Skeletal muscle tissue (tissue), 4 donors: ENCODE data around the gene FBXO11. TPM values are rescaled to one million over a fixed set of nuclear protein-coding genes. Genes with fewer than 3 reads are reported as not detected.

Experiments used
- H3K27ac ChIP-seq: one replicate; pipeline ENCODE4 v1.7.0; 2013; ENCODE audit warnings: mild to moderate bottlenecking, low read depth, low read length, inconsistent platforms
- H3K27me3 ChIP-seq, 3 donors: one replicate each; pipeline ENCODE4 v1.7.0; 2013; ENCODE audit warnings: low read length in 3 of 3; ENCODE audit not compliant: control insufficient read depth in 3 of 3, insufficient read depth in 3 of 3
- H3K36me3 ChIP-seq, 3 donors: one replicate each; pipeline ENCODE4 v1.7.0; 2013; ENCODE audit warnings: low read length in 3 of 3; ENCODE audit not compliant: control insufficient read depth in 3 of 3, insufficient read depth in 3 of 3
- H3K4me1 ChIP-seq, 3 donors: one replicate each; pipeline ENCODE4 v1.7.0; 2013; ENCODE audit warnings: low read length in 3 of 3, mild to moderate bottlenecking in 3 of 3; ENCODE audit not compliant: control insufficient read depth in 3 of 3, insufficient read depth in 3 of 3
- H3K4me3 ChIP-seq, 3 donors: one replicate each; pipeline ENCODE4 v1.7.0; 2013; ENCODE audit warnings: low read length in 3 of 3
- H3K9ac ChIP-seq, 3 donors: one replicate each; pipeline ENCODE4 v1.7.0; 2013; ENCODE audit warnings: low read length in 3 of 3, mild to moderate bottlenecking in 3 of 3, moderate library complexity in 2 of 3, low read depth in 1 of 3
- H3K9me3 ChIP-seq, 3 donors: one replicate each; pipeline ENCODE4 v1.7.0; 2013; ENCODE audit warnings: low read length in 3 of 3; ENCODE audit not compliant: control insufficient read depth in 3 of 3
- total RNA-seq: library from RNA; depleted of rRNA; stranded (reverse); fragments of >200 nt; gene quantifications from one replicate; pipeline ENCODE4 v1.2.3, GENCODE V29; 2014
- donor health status: Osteomylitis.

FBXO11 gene
- 74.1 TPM for total RNA-seq

- no peaks in the 10 kb centered on the region for H3K27me3 ChIP-seq
- peak within 1 kb of the TSS; percentile 88 to 91 (median 89) for H3K4me3 ChIP-seq
- H3K36me3 ChIP-seq: peaks cover 0 to 2% (median 0%) of the 10 kb centered on the region in 3 donors
- peak within 1 kb of the TSS; percentile 82 to 96 (median 90) for H3K9ac ChIP-seq
- peak within 1 kb of the TSS; percentile 97 for H3K27ac ChIP-seq
- H3K4me1 ChIP-seq: peaks cover 0 to 9% (median 3%) of the 10 kb centered on the region in 3 donors
- no peaks in the 10 kb centered on the region for H3K9me3 ChIP-seq
These were observed at the start of gene FBXO11 for GRCh38 chr2:47906157-47907038. Gene FBXO11 (minus strand): TSS chr2:47906498. CDS start chr2:47905720, 778 bp downstream.

GRCh38 chr2:47950340-47951301, 44.3 kb upstream of the FBXO11 start:
- H3K9ac ChIP-seq: no peak overlapping the region
- peaks cover 0 to 3% (median 0%) of the 10 kb centered on the region in 3 donors for H3K27me3 ChIP-seq
- no peak overlapping the region for H3K27ac ChIP-seq
- no peaks in the 10 kb centered on the region for H3K36me3 ChIP-seq
- no peak overlapping the region for H3K4me3 ChIP-seq
- no peaks in the 10 kb centered on the region for H3K4me1 ChIP-seq
- no peaks in the 10 kb centered on the region for H3K9me3 ChIP-seq

GRCh38 chr2:47946593-47946992, 40.3 kb upstream of the FBXO11 start:
- H3K27ac ChIP-seq: no peak overlapping the region
- no peaks in the 10 kb centered on the region for H3K27me3 ChIP-seq
- H3K36me3 ChIP-seq: no peaks in the 10 kb centered on the region
- H3K9ac ChIP-seq: no peak overlapping the region
- H3K9me3 ChIP-seq: no peaks in the 10 kb centered on the region
- no peak overlapping the region for H3K4me3 ChIP-seq
- H3K4me1 ChIP-seq: no peaks in the 10 kb centered on the region

- H3K27ac ChIP-seq: no peak overlapping the region
These were observed 38.9 kb upstream of the FBXO11 start for GRCh38 chr2:47945046-47945781.

GRCh38 chr2:47941936-47942335, 35.6 kb upstream of the FBXO11 start:
- no peaks in the 10 kb centered on the region for H3K4me1 ChIP-seq
- no peak overlapping the region for H3K9ac ChIP-seq
- no peaks in the 10 kb centered on the region for H3K27me3 ChIP-seq
- H3K27ac ChIP-seq: no peak overlapping the region
- no peak overlapping the region for H3K4me3 ChIP-seq
- H3K36me3 ChIP-seq: no peaks in the 10 kb centered on the region
- no peaks in the 10 kb centered on the region for H3K9me3 ChIP-seq

More at GRCh38 chr2:47945046-47945781, 38.9 kb upstream of the FBXO11 start:
- no peaks in the 10 kb centered on the region for H3K27me3 ChIP-seq
- no peaks in the 10 kb centered on the region for H3K9me3 ChIP-seq
- H3K4me3 ChIP-seq: no peak overlapping the region
- no peaks in the 10 kb centered on the region for H3K36me3 ChIP-seq
- no peaks in the 10 kb centered on the region for H3K4me1 ChIP-seq
- no peak overlapping the region for H3K9ac ChIP-seq

- Histone ChIP-seq H3K4me1 (no peaks in the 10 kb centered on the region), H3K9ac (no peak overlapping the region), H3K27me3 (no peaks in the 10 kb centered on the region), H3K9me3 (no peaks in the 10 kb centered on the region), H3K36me3 (no peaks in the 10 kb centered on the region), H3K27ac (no peak overlapping the region), H3K4me3 (no peak overlapping the region)
These were observed 31.4 kb upstream of the FBXO11 start for GRCh38 chr2:47937677-47938076.

- Histone ChIP-seq H3K27ac (no peak overlapping the region), H3K4me3 (no peak overlapping the region), H3K36me3 (no peaks in the 10 kb centered on the region), H3K9me3 (no peaks in the 10 kb centered on the region), H3K4me1 (no peaks in the 10 kb centered on the region), H3K27me3 (no peaks in the 10 kb centered on the region), H3K9ac (no peak overlapping the region)
These were observed 28.8 kb upstream of the FBXO11 start for GRCh38 chr2:47935071-47935470.

- H3K4me3 ChIP-seq: no peak overlapping the region
- H3K27ac ChIP-seq: no peak overlapping the region
- no peaks in the 10 kb centered on the region for H3K4me1 ChIP-seq
- H3K36me3 ChIP-seq: no peaks in the 10 kb centered on the region
- no peak overlapping the region for H3K9ac ChIP-seq
- no peaks in the 10 kb centered on the region for H3K27me3 ChIP-seq
- no peaks in the 10 kb centered on the region for H3K9me3 ChIP-seq
These were observed 11.7 kb upstream of the FBXO11 start for GRCh38 chr2:47918043-47918442.

GRCh38 chr2:47917276-47917961, 11.1 kb upstream of the FBXO11 start:
- H3K36me3 ChIP-seq: no peaks in the 10 kb centered on the region
- H3K27me3 ChIP-seq: no peaks in the 10 kb centered on the region
- no peaks in the 10 kb centered on the region for H3K9me3 ChIP-seq
- no peak overlapping the region for H3K4me3 ChIP-seq
- no peak overlapping the region for H3K27ac ChIP-seq
- H3K9ac ChIP-seq: no peak overlapping the region
- no peaks in the 10 kb centered on the region for H3K4me1 ChIP-seq
